ENCODE results near the gene NKX2-8. TPM values are rescaled to one million over a fixed set of nuclear protein-coding genes. Genes with fewer than 3 reads are reported as not detected.

NKX2-8 gene
- total RNA-seq, result not detected
- not detected for polyA plus RNA-seq
- long read RNA-seq, donor 1, result 0 reads
- long read RNA-seq, donor 2, result 0 reads
- long read RNA-seq, donor 3, result 0 reads

GRCh38 chr14:36582011-36582873 lies at the start of gene NKX2-8:
TSS of gene NKX2-8 (minus strand) at chr14:36582614. CDS start at chr14:36582389, 225 bp downstream.
- intact Hi-C loops (cut with DNase I), result no loop called here
- H3K36me3 ChIP-seq, result no peaks in the 10 kb centered on the region
- peaks cover 45 to 100% (median 87%) of the 10 kb centered on the region in 9 donors for H3K27me3 ChIP-seq
- 1 to 3% (median 1%) methylated on average over 45 to 62 of the region's 62 CpGs for WGBS, 4 donors
- peak within 1 kb of the TSS; percentile 30 to 53 (median 45) for H3K4me3 ChIP-seq
- no peak for TF ChIP-seq POLR2A (IDR thresholded peaks at IDR 0.05)
- no peak for TF ChIP-seq CTCF (IDR thresholded peaks at IDR 0.05)
- DNase-seq, result no peak
- no peak for ATAC-seq
- H3K9me3 ChIP-seq, result no peaks in the 10 kb centered on the region
- peaks cover 3 to 33% (median 13%) of the 10 kb centered on the region in 12 donors for H3K4me1 ChIP-seq
- H3K27ac ChIP-seq, result no peak within 1 kb of the TSS

DNA sequence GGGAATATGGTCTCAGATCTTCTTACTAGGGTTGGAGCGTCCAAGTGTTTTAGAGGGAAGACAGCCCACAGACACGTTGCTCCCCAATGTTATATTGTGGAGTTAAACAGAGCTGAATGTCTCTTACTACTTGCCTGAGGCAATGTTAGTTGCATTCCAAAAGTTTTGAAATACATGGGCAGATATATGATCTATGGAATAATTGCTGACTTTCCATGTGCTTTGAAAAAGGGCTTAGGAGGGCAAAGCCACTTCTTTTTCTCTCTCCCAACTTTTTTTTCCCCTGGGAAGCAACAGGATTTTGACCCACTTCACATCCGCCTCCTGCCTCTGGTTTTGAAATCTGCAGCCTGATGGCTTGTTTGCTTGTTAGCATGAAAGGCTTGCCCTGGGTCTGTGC lies 45.6 kb upstream of the NKX2-8 start:
- Histone ChIP-seq H3K36me3 (no peaks in the 10 kb centered on the region), H3K4me3 (no peak overlapping the region), H3K27me3 (peaks cover 0 to 42% (median 5%) of the 10 kb centered on the region in 9 donors), H3K4me1 (no peaks in the 10 kb centered on the region), H3K9me3 (peaks cover 0 to under 1% (median 0%) of the 10 kb centered on the region in 12 donors), H3K27ac (no peak overlapping the region)
- intact Hi-C loops (cut with DNase I), result no loop called here
- ATAC-seq (no peak), DNase-seq (no peak)
- WGBS, 4 donors, result 63 to 76% (median 67%) methylated on average over 3 of the region's 3 CpGs
- no peak for TF ChIP-seq CTCF (IDR thresholded peaks at IDR 0.05)
- no peak for TF ChIP-seq POLR2A (IDR thresholded peaks at IDR 0.05)

DNA sequence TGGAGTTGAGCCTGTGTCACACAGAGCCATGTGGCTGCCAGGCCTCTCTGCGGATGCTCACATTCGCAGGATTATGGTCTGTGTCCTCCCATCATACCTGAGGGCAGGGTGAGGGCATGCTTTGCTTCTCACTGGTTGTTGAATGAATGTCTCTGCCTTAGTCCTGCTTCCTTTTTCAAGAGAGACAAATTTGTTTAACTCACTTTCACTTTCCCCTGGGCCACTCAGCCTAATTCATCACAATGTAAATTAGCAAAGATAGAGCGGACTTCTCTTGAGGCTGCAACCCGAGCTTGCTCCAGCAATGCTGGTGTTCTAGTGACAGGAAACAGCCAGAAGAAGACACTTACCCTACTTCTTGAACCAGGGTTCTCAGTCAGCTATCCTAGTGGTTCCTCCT lies 43.7 kb upstream of the NKX2-8 start:
- WGBS, 4 donors, result 68 to 77% (median 72%) methylated on average over 4 of the region's 4 CpGs
- no peak for TF ChIP-seq CTCF (IDR thresholded peaks at IDR 0.05)
- TF ChIP-seq POLR2A (IDR thresholded peaks at IDR 0.05), result no peak
- intact Hi-C loops (cut with DNase I), result no loop called here
- H3K27me3 ChIP-seq, result peaks cover 0 to 48% (median 0%) of the 10 kb centered on the region in 9 donors
- no peak for DNase-seq
- no peak overlapping the region for H3K4me3 ChIP-seq
- no peaks in the 10 kb centered on the region for H3K36me3 ChIP-seq
- ATAC-seq, result no peak
- no peak overlapping the region for H3K27ac ChIP-seq
- H3K9me3 ChIP-seq, result peaks cover 0 to 13% (median 0%) of the 10 kb centered on the region in 12 donors
- H3K4me1 ChIP-seq, result no peaks in the 10 kb centered on the region

- Histone ChIP-seq H3K27ac (no peak overlapping the region), H3K27me3 (peaks cover 0 to 48% (median 0%) of the 10 kb centered on the region in 9 donors), H3K9me3 (peaks cover 0 to 18% (median 0%) of the 10 kb centered on the region in 12 donors), H3K4me1 (no peaks in the 10 kb centered on the region), H3K4me3 (no peak overlapping the region), H3K36me3 (no peaks in the 10 kb centered on the region)
- no peak for ATAC-seq
- intact Hi-C loops (cut with DNase I), result no loop called here
- DNase-seq, result no peak
- TF ChIP-seq POLR2A (IDR thresholded peaks at IDR 0.05) (no peak), CTCF (IDR thresholded peaks at IDR 0.05) (no peak)
- WGBS, 4 donors, result 58 to 73% (median 66%) methylated on average over 4 of the region's 4 CpGs
Measured at GRCh38 chr14:36625436-36625835, 43.0 kb upstream of the NKX2-8 start.
